ENCODE results near the gene CALCOCO1.

GRCh38 chr12:53701518-53702264, 25.6 kb downstream of the CALCOCO1 start:
- TF ChIP-seq GATA2 (IDR thresholded peaks at IDR 0.05; ENCODE audit: low read depth, low read length) (no peak), GATA3 (IDR thresholded peaks at IDR 0.05; ENCODE audit: low read depth, low read length) (no peak)
